HCT116 (cell line): ENCODE data around the gene RNGTT.

Source experiments
- CEBPB ChIP-seq: IDR thresholded peaks from 2 replicates; pipeline ENCODE4 v1.6.1; 2012; ENCODE audit warnings: low read depth
- POLR2AphosphoS5 ChIP-seq: IDR thresholded peaks from 2 replicates; pipeline ENCODE4 v1.6.1; 2011; ENCODE audit warnings: mild to moderate bottlenecking, low read depth, low read length, moderate library complexity
- YY1 ChIP-seq: IDR thresholded peaks from 2 replicates; pipeline ENCODE4 v1.6.1; 2011; ENCODE audit warnings: low read length, low read depth, moderate library complexity, mild to moderate bottlenecking; ENCODE audit not compliant: insufficient replicate concordance; ENCODE audit errors: extremely low read depth
- ZNF274 ChIP-seq: fragments of 200-500 bp; sonication (Bioruptor generic); IDR thresholded peaks from 2 replicates; pipeline ENCODE4 v1.6.1; 2014; ENCODE audit warnings: mild to moderate bottlenecking, low read depth, low read length, inconsistent platforms
- TF ChIP-seq, protein P1 (sequence below), 3 experiments: fragments of 200-600 bp in 1 of 3; sonication (generic) in 1 of 3; IDR thresholded peaks in 2 of 3; conservative IDR thresholded peaks in 1 of 3; 2 replicates each; pipeline ENCODE4 v1.5.1; 2012 to 2017; ENCODE audit warnings: low read depth in 2 of 3, low read length in 2 of 3, antibody characterized with exemption in 1 of 3, borderline replicate concordance in 1 of 3, control low read depth in 1 of 3, mild to moderate bottlenecking in 1 of 3, mixed read lengths in 1 of 3, mixed run types in 1 of 3, moderate library complexity in 1 of 3; ENCODE audit not compliant: insufficient read depth in 1 of 3

DNA sequence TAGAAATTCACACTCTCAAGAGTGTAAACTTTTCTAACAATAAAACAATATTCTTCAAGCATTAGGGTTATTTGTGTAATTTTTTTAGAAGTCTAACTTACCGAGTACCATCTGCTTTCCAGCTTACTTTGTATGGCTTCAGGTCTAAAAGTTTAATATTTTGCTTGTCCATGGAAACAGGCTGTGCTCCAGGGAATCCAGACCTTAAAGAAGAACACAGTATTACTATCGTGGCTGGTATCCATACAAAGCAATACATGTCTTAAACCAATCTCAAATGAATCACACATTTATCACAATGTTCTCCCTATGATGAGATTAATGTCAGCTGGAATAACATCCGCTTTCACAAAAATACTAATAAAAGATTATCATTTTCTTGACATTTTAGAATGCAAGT lies 73.0 kb downstream of the RNGTT start:
- TF ChIP-seq, protein P1, sequence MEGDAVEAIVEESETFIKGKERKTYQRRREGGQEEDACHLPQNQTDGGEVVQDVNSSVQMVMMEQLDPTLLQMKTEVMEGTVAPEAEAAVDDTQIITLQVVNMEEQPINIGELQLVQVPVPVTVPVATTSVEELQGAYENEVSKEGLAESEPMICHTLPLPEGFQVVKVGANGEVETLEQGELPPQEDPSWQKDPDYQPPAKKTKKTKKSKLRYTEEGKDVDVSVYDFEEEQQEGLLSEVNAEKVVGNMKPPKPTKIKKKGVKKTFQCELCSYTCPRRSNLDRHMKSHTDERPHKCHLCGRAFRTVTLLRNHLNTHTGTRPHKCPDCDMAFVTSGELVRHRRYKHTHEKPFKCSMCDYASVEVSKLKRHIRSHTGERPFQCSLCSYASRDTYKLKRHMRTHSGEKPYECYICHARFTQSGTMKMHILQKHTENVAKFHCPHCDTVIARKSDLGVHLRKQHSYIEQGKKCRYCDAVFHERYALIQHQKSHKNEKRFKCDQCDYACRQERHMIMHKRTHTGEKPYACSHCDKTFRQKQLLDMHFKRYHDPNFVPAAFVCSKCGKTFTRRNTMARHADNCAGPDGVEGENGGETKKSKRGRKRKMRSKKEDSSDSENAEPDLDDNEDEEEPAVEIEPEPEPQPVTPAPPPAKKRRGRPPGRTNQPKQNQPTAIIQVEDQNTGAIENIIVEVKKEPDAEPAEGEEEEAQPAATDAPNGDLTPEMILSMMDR (IDR thresholded peaks at IDR 0.05 in 2 of 3, conservative IDR thresholded peaks at IDR 0.05 in 1 of 3; ENCODE audit: borderline replicate concordance in 1 of 3, insufficient read depth in 1 of 3, low read depth in 2 of 3, low read length in 2 of 3) = no peak
- TF ChIP-seq YY1 (no peak), CEBPB (no peak), ZNF274 (no peak), POLR2AphosphoS5 (no peak)
